GM12873 (cell line): Measurements from ENCODE around the gene FAM174C.

ENCODE experiments used
- TF ChIP-seq, protein P1 (sequence below): IDR thresholded peaks from 2 replicates; pipeline ENCODE4 v1.5.1; 2012; ENCODE audit warnings: low read depth, mild to moderate bottlenecking, moderate library complexity, low read length, control low read depth; ENCODE audit not compliant: insufficient read depth; ENCODE audit errors: missing control alignments

FAM174C gene

DNA sequence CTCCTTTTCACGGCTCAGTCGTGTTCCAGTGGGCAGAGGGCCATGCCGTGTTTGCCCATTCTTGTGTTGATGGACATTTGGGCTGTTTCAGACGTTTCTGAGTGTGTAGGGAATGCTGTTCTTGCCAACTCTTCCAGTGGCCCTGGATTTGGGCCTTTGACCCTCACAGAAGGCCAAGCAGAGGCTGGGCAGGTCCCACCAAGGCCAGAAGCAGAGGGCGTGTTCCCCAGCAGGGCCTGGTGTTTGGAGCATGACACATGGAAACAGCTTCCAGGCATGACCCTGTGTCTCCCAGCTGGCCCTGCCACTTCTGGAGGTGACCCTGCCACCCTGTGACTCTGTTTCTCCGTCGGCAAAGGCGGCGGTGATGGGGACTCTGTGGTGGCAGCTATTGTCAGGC, 46.2 kb downstream of the FAM174C start:
- TF ChIP-seq, protein P1, sequence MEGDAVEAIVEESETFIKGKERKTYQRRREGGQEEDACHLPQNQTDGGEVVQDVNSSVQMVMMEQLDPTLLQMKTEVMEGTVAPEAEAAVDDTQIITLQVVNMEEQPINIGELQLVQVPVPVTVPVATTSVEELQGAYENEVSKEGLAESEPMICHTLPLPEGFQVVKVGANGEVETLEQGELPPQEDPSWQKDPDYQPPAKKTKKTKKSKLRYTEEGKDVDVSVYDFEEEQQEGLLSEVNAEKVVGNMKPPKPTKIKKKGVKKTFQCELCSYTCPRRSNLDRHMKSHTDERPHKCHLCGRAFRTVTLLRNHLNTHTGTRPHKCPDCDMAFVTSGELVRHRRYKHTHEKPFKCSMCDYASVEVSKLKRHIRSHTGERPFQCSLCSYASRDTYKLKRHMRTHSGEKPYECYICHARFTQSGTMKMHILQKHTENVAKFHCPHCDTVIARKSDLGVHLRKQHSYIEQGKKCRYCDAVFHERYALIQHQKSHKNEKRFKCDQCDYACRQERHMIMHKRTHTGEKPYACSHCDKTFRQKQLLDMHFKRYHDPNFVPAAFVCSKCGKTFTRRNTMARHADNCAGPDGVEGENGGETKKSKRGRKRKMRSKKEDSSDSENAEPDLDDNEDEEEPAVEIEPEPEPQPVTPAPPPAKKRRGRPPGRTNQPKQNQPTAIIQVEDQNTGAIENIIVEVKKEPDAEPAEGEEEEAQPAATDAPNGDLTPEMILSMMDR, result no peak

DNA sequence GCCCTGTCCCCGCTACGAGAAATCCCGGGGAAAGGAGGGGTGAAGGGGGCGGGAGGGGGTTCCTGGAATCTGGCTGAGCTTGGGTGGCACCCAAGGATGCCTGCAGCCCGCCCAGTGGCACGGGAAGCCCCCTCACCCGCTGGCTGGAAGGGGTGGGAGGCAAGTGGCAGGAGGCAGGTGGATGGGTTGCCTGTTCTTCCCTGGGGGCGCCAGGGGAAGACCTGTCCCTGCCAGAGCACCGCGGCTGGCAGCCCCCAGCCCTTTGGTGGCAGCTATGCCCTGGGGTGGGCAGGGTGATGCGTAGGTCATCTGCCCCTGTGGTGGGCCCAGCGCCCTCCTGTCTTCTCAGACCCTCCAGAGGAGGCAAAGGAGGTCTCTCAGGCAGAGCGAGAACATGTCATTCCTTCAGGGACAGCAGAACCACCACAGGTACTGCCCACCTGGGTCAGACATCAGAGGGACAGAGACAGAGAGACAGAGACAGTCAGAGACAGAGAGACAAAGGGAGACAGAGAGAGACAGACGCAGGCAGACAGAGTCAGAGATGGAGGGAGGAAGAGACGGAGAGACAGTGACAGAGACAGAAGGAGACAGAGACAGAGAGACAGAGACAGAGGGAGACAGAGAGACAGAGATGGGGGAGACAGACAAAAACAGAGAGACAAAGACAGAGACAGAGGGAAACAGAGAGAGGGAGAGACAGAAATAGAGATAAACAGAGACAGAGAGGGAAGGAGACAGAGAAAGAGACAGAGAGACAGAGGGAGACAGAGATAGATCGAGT, 47.1 kb downstream of the FAM174C start:
- TF ChIP-seq, protein P1, result no peak

DNA sequence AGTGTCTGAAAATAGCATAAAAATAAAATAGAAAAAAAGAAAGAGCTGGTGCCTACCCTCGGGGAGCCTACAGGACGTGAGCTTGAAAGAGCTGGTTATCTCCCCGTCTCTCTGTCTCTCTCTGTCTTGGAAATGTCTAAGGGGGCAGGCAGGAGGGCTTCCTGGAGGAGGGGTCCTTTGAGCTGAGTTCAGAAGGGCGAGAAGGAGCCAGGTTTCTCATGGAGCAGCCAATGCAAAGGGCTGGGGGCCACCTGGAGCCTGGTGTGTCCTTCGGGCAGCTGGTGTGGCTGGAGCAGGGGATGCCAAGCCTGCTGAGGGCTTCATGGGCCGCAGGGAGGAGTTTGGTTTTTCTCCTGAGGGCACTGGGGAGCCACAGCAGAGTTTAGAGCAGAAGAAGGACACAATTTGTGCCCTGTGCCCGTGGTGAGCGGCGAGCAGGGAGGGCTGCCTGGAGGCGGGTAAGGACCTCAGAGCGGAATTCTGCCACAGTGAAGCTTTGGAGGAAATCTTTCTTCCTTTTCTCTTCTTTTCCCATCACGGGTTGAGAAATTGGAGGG, 49.0 kb downstream of the FAM174C start:
- TF ChIP-seq, protein P1, result no peak

DNA sequence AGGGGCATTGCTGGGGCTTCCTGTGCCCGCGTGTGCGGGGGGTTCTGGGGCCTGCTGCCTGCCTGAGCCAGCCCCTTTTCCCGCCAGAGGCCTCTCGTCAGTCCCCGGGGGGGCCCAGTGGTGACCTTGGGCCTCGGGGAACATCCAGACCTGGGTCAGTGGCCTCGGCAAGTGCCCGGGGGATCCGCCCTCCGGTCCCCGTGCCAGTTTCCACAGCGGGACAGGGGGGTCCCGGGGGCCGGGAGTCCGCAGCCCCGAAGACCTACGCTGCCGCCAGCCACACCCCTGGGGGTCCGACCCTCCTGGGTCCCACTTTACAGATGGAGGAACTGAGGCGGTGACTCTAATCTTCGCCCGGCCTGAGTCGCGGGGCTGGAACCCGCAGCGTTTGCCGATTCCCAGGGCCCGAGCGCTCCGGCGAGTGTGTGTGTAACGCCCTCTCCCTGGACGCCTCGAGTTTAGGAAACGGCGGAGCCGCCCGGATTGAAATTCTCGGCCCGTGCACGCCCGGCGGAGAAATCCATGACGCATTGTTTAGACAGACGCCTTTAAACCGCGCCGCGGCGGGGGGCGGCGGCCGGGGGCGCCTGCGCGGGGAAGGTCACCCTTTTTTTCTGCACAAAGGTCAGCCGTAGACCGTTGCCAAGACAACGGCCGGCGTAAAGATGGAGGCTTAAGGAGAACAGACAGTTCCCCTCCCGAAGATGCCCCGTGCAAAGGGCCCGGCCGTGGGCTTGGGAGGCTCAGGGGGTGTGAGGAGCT, 49.7 kb downstream of the FAM174C start:
- TF ChIP-seq, protein P1, result no peak

DNA sequence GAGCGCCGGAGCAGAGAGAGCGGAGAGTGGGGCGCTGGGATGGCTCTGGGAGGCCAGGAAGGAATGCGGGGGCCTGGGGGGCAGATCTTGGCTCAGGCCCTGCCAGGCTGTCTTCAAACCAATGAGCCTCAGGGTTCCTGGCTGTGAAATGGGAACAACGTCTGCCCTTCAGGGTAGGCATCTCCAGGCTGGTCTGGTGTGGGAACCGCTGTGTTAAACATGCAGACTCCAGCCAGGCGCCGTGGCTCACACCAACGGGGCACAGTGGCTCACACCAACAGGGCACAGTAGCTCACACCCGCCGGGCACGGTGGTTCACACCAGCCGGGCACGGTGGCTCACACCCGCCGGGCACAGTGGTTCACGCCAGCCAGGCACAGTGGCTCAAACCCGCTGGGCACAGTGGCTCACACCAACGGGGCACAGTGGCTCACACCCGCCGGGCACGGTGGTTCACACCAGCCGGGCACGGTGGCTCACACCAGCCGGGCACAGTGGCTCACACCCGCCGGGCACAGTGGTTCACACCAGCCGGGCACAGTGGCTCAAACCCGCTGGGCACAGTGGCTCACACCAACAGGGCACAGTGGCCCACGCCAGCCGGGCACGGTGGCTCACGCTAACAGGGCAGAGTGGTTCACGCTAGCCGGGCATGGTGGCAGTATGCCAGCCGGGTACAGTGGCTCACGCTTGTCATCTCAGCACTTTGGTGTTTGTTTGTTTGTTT, 50.4 kb downstream of the FAM174C start:
- TF ChIP-seq, protein P1, result no peak

DNA sequence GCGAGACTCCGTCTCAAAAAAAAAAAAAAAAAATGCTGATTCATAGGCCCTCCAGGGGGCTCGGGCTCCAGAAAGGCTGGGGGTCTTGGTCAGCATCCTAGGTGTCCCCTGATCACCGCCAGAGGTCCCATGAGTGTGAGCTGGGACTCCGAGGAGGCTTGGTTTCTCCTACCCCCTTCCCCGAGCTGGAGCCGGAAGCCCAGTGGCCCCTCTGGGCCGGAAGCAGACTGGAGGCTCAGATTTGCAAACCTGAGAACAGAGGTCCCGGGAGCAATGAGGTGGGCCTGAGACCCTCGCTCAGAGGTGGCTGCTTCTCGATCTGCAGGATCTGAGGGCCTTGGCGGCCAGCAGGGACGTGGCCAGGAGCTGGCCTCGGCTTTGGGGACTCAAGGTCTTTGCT, 51.8 kb downstream of the FAM174C start:
- TF ChIP-seq, protein P1, result no peak
